MM.1S (cell line): ENCODE results near the gene YWHAH.

Experiments used
- CTCF ChIP-seq: fragments of 300-600 bp; sonication (generic); IDR thresholded peaks from 2 replicates; pipeline ENCODE4 v1.5.1; 2016; ENCODE audit warnings: antibody characterized with exemption, low read length, mixed read lengths
- EZH2 ChIP-seq: fragments of 300-600 bp; sonication (generic); optimal IDR thresholded peaks from 2 replicates; pipeline ENCODE3; 2017; ENCODE audit warnings: low read depth, mild to moderate bottlenecking, antibody characterized with exemption, low read length, mixed read lengths

GRCh38 chr22:31938296-31938695, 6.0 kb upstream of the YWHAH start:
- no peak for TF ChIP-seq CTCF
- TF ChIP-seq EZH2 = no peak
